Muscle of back (tissue), 11 donors: ENCODE data around the gene BMP7. TPM values are rescaled to one million over a fixed set of nuclear protein-coding genes. Genes with fewer than 3 reads are reported as not detected.
A peak's percentile ranks its signal among the peaks of the same experiment; 100 is the strongest.

ENCODE experiments used
- DNase-seq, 3 donors: peaks; one replicate each; pipeline versions ENCODE4 v3.0.0 to v3.0.0-alpha.2; 2013
- polyA plus RNA-seq, 10 donors: library from polyadenylated mRNA; unstranded; fragments of 120-200 nt; gene quantifications; one replicate each; pipeline ENCODE4 v1.2.1, GENCODE V29; 2013; ENCODE audit not compliant: insufficient read length in 10 of 10

The BMP7 gene
- polyA plus RNA-seq, 10 donors: 2.7 to 12.5 (median 3.5) TPM

GRCh38 chr20:57234556-57235251 lies 31.7 kb downstream of the BMP7 start:
- DNase-seq: no peak

- no peak for DNase-seq
These were observed 34.5 kb downstream of the BMP7 start for GRCh38 chr20:57231951-57232428.

- DNase-seq: no peak
These were observed 35.3 kb downstream of the BMP7 start for GRCh38 chr20:57231161-57231560.

GRCh38 chr20:57230247-57230646 lies 36.2 kb downstream of the BMP7 start:
- DNase-seq: no peak

- no peak for DNase-seq
These were observed 37.0 kb downstream of the BMP7 start for GRCh38 chr20:57229490-57229889.

GRCh38 chr20:57225830-57226229 lies 40.6 kb downstream of the BMP7 start:
- no peak for DNase-seq

GRCh38 chr20:57225197-57225733 lies 41.2 kb downstream of the BMP7 start:
- no peak for DNase-seq

- DNase-seq: peak; percentile 61 to 92 (median 85)
These were observed 41.8 kb downstream of the BMP7 start for GRCh38 chr20:57224641-57225138.

- DNase-seq: peak in 2 of 3 donors; percentile 71 to 86
These were observed 42.6 kb downstream of the BMP7 start for GRCh38 chr20:57223648-57224489.

- no peak for DNase-seq
These were observed 43.9 kb downstream of the BMP7 start for GRCh38 chr20:57222631-57222950.

- no peak for DNase-seq
These were observed 44.4 kb downstream of the BMP7 start for GRCh38 chr20:57221916-57222630.

GRCh38 chr20:57220337-57221145 lies 45.9 kb downstream of the BMP7 start:
- DNase-seq: peak in 1 of 3 donors; percentile 86

- DNase-seq: no peak
These were observed 47.3 kb downstream of the BMP7 start for GRCh38 chr20:57219071-57219677.

GRCh38 chr20:57218489-57218888 lies 48.0 kb downstream of the BMP7 start:
- DNase-seq: no peak

GRCh38 chr20:57217802-57218201 lies 48.6 kb downstream of the BMP7 start:
- DNase-seq: no peak

GRCh38 chr20:57216669-57217068 lies 49.8 kb downstream of the BMP7 start:
- no peak for DNase-seq

- DNase-seq: no peak
These were observed 50.5 kb downstream of the BMP7 start for GRCh38 chr20:57215826-57216471.

GRCh38 chr20:57215426-57215825 lies 51.0 kb downstream of the BMP7 start:
- no peak for DNase-seq

GRCh38 chr20:57214948-57215347 lies 51.5 kb downstream of the BMP7 start:
- no peak for DNase-seq

GRCh38 chr20:57214427-57214826 lies 52.0 kb downstream of the BMP7 start:
- no peak for DNase-seq
